SKM-1 treated with dmso at 0.1 percent for 144 hours (cell line): Measurements from ENCODE around the gene TECR.
"Not testable (repeated sequence)": the region's sequence is repeated elsewhere in the genome, so short reads cannot be mapped to it uniquely, and the experiment has no call there.

Experiments
- DNase-seq: peaks from one replicate; lab custom pipeline; 2025; ENCODE audit not compliant: unreplicated experiment; lab: John Stamatoyannopoulos, UW

The TECR gene

DNA sequence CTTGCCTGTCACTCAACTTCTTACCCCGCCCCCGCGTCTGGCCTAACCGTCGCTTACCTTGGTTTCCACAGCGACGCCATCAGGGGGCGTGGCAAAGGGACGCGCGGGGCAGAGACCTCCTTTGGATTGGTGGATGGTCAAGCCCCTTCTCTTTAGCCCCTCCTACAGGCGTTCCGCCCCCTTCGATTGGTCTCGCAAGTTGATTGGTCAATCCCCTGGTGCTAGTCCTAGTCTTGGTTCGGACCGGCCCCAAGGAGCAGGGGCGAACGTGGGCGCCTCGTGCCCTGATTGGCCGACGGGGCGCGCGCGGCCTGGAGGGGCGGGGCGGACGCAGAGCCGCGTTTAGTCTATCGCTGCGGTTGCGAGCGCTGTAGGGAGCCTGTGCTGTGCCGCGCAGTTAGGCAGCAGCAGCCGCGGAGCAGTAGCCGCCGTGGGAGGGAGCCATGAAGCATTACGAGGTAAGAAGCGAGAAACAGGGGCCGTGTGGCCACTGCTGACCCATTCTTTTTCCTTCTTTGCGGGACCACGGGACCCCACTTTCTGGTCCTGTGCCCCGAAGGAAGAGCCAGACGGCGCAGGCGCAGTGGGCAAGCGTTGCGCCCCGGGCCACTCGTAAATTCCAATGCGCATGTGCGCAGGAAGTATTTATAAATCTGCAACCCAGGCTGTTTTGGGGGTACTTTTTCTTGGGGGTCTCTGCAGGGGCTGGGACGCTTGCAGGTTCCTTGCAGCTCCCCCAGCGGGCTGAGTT is at the start of gene TECR:
TECR (plus strand) TSS at position 341 of the 751 bp plus-strand sequence; CDS start at position 444, 103 bp downstream.
- DNase-seq: peak; percentile 99

- DNase-seq: no peak
These were observed 49.3 kb upstream of the TECR start for GRCh38 chr19:14479975-14480699.

DNA sequence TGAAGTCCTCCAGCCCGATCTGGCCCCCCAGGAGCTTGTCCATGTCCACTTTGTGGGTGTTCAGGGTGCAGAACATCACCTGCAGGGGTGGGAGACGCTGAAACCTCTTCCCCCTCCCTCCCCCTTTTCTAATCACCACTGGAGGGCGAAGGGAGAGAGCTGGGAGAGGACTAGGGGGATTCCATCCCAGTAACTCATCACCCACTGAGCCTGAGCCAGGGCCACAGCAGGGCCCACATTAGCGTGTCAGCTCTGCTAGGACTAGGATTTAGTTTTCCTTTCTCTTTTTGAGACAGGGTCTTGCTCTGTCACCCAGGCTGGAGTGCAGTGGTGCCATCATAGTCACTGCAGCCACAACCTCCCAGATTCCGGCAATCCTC is 48.7 kb upstream of the TECR start:
- no peak for DNase-seq

DNA sequence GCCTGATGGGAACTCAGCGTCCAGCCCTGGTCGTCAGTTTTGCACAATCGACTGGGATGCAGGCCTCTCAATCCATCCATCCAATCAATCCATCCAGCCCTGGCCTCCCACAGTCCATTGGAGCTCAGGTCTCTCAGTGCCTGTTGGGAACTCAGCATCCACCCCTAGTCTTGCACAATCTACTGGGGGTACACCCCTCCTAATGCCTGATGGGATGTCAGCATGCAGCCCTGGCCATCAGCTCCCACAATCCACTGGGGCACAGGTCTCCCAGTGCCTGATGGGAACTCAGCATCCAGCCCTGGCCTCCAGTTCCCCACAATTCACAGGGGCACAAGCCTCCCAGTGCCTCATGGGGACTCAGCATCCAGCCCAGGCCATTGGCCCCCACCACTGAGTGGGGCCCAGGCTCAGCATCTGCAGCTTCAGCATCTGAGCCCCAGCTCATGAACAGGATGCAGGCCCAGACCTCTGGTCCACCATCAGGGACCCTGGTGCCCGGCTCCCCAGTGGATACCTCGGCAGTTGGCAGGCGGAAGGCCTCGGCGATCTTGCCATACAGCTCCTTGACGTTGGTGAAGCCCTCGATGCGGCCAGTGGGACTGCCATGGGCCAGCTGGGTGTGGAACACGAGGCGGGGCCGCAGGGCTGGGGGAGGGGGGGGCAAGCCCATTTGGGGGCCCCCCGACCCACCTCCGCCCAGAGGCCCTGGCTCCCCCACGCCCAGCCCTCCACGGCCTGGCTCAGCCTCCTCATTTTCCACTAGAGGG is 47.0 kb upstream of the TECR start:
- no peak for DNase-seq

DNA sequence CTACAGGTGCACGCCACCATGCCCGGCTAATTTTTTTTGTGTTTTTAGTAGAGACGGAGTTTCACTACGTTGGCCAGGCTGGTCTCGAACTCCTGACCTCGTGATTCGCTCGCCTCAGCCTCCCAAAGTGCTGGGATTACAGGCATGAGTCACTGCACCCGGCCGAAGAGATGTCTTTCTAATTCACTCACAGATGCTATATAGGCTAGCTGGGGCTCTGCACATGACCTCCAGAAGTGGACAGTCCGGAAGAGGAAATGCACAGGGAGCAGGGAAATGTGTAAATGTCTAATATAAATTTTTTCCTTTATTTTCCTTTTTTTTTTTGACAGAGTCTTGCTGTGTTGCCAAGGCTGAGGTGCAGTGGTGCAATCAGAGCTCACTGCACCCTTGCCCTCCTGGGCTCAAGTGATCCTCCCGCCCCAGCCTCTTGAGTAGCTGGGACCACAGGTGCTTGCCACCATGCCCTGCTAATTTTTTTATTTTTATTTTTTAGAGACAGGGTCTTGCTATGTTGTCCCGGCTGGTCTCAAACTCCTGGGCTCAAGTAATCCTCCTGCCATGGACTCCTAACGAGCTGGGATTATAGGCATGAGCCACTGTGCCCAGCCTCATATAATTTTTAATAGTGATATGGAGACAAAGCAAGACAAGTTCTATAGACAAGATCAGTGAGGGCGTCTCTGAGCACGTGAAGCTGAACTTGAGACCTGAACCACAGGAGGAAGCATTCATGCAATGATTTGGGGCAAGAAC is 41.8 kb upstream of the TECR start:
- DNase-seq: no peak

DNA sequence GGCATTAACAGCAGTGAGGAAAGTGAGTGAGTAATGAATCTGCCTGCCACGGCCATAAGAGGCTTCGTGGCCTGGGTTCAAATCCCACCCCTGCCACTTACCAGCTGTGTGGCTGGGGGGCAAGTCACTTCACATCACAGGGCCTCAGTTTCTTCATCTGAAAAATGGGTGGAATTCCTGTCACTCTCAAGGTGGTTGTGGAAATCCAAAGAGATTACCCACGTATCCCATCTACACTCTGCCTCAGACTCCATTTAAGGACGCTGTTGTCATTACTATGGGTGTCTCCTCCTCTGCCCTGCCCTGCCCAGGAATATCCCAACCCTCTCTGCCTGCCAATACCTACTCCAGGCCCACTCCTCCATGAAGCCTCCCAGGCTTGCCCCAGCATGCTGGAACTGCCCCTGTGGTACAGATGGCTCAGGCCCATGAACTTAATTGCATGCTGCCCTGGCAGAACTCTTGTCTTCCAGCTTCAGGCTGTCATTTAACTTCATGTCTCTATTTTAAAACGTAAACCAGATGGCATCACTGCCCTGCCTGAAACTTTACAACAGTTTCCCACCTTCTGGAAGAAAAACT is 36.5 kb upstream of the TECR start:
- DNase-seq: no peak

DNA sequence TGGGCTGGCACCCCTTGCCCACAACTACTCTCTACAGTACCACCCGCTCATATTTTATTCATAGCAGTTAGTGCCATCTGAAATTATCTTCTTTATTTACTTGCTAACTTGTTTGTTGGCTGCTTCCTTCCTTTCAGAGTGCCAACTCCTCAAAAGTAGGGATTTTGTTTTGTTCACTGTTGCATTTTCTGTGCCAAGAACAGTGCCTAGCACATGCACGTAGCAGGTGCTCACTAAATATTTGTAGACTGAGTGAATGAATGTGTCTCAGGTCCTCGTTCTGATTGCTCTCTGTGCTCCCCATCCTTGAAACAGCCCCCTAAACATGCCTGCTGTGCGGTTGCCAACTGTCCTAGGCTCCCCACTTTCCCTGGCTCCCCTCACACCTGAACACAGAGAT is 35.0 kb upstream of the TECR start:
- DNase-seq: no peak

DNA sequence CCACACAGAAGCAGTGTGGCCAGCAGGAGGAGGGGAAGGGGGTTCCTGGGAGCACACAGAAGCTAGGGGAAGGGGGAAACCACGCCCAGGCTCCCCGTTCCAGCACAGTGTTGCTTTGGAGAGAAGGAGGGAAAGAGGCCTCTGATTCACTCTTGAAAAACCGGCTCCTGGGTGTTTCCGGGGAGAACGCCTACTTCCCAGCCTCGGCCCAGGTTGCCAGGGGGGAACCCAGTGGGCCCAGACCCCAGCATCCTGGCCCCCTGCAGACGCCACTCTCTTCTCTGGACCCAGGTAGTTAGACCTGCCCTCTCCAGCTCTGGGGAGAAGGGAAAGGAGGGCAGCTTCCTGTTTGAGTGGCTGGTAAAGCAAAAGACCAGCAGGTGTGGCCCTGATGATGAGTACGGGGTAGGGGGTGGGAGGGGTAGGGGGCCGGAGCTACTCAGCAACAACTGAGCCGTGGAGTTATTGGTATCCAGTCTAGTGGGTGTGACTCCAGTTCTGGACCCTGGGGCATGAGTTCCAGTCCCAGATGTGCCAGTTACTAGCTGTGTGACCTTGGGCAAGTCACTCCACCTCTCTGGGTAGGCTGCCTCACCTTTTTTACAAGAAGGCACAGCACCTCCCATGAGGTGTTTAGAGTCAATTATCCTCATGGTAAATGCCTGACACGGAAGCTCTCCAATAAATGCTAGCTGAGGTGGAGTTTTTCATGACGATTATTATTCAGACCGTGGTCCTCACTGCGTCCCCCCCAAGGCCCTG is 34.3 kb upstream of the TECR start:
- no peak for DNase-seq

DNA sequence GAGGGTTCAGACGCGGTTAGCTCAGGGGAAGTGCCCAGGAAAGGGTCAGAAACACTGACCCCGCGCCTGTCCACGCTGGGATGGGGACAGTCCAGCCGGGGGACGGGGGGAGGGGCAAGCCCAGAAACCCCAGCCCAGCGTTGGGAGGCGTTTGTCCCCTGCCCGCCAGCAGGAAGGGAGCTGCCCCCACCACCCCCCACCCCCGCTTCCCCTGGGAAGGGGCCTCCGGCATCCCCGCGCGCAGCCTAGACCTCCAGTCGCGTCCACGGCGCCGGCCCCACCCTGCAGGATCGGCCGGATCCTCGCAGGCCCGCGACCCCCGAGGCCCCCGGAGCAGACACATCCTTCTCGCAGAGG is 33.7 kb upstream of the TECR start:
- DNase-seq: no peak

DNA sequence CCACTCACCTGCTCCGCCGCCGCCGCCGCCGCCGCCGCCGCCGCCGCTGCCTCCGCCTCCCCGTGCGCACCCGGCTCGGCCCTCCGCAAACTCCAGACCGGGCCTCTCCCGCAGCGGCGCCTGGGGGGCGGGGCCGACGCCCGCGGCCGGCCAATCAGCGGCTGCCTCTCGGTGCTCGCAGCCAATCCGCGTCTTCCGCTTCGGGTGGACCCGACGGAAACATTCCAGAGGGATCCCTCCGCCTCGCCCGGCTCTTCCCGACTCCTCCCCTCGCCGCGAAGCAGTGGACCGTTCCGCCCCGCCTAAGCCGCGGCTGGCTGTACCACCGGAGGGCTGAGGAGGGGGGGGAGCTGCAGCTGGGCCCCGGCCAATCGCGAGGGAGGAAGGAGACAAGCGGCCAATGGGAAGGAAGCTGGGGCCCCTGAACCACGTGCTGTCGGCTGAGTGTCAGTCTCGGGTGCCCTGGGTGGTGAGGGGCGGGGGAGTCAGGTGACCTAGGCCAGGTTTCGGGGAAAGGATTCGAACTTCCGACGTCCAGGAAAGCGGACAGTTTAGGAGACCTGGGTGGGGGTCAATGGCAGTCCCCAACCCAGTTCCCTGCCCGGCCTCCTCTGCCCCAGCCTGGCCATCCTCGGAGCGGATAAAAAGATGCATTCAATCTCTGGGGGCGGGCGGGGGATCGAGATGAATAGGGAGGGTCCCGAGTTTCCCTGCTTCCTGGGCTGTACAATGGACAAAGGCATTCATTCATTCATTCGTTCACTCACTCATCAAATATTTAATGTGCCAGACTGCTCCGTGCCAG is 33.2 kb upstream of the TECR start, which contains the start of gene GIPC1:
GIPC1 (minus strand) TSS at position 99 of the 805 bp plus-strand sequence. CDS start 13,151 bp downstream, outside the sequence.
- peak; percentile 96 for DNase-seq

DNA sequence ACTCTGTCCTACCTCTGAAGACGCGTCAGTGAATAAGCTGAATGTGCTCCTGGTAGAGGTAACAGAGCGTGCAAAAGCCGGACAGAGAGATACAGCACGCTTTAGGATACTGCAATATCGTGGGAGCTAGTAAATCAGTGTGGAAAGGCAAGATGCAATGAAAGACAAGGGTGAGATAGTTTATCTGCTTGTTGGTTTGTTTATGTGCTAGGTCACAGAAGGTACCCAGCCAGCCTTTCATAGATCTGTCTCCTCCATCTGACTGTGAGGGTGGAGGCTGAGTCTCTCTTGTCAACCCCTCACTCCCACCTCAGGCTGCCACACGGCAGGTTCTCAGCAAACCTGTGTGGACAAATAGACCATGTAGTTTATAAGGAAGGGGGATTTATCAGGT is 32.6 kb upstream of the TECR start:
- DNase-seq: no peak

- DNase-seq: no peak
These were observed 32.0 kb upstream of the TECR start for GRCh38 chr19:14497228-14497921.

GRCh38 chr19:14502334-14503092 is 26.9 kb upstream of the TECR start:
- DNase-seq: no peak

DNA sequence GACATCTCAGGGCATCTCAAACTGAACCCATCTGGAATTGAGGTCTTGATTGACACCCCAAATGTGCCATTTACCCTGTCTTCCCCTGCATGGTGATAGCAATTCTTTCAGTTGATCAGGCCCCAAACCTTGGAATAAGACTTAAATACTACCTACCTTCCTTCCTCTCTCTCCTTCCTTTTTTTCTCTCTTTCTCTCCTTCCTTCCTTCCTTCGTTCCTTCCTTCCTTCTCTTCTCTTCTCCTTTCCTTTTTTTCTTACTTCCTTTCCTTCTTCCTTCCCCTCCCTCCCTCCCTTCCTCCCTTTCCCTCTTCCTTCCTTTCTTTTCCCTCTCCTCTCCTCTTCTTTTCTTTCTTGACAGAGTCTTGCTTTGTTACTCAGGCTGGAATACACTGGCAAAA is 26.1 kb upstream of the TECR start:
- no peak for DNase-seq

GRCh38 chr19:14504575-14504974 is 24.8 kb upstream of the TECR start:
- DNase-seq: not testable (repeated sequence)

DNA sequence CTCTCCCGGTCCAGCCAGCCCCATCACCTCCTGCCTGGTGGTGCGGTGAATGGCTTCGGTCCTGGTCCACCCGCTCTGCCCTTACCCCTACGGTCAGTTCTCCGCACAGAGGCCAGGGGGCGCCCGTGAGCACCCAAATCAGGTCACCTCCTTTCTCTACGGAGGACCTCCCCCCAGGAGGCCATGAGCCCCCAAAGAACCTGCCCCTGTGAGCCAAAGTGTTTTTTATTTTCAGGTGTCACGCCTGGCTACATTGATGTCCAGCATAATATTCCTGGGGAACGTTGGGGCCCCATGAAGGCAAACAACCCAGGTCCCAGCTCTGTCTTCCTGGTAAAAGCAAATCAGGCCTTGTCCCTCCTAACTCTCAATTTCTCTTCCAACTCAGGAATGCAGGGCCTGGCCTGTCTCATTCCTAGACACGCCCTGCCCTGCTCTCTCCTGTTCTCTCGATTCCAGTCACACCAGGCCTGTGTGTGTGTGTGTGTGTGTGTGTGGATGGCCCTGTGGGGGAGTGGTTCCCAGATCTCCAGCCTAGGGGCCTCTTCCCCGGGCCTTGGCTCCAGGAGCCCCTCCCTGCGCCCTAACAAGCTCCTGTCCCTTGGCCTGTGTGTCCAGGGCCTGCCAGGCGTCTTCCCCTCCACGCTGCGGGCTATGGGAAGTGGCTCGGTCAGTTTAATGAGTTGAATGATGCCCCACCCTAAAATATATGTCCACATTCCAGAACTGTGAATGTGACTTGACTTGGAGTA is 23.7 kb upstream of the TECR start:
- peak; percentile 39 for DNase-seq
